ENCODE data around the gene DLGAP1. TPM values are rescaled to one million over a fixed set of nuclear protein-coding genes. Genes with fewer than 3 reads are reported as not detected.

DLGAP1 gene
- total and polyA plus RNA-seq, 3 experiments from 2014 or later = 0.07 to 0.46 TPM; not detected in 1

DNA sequence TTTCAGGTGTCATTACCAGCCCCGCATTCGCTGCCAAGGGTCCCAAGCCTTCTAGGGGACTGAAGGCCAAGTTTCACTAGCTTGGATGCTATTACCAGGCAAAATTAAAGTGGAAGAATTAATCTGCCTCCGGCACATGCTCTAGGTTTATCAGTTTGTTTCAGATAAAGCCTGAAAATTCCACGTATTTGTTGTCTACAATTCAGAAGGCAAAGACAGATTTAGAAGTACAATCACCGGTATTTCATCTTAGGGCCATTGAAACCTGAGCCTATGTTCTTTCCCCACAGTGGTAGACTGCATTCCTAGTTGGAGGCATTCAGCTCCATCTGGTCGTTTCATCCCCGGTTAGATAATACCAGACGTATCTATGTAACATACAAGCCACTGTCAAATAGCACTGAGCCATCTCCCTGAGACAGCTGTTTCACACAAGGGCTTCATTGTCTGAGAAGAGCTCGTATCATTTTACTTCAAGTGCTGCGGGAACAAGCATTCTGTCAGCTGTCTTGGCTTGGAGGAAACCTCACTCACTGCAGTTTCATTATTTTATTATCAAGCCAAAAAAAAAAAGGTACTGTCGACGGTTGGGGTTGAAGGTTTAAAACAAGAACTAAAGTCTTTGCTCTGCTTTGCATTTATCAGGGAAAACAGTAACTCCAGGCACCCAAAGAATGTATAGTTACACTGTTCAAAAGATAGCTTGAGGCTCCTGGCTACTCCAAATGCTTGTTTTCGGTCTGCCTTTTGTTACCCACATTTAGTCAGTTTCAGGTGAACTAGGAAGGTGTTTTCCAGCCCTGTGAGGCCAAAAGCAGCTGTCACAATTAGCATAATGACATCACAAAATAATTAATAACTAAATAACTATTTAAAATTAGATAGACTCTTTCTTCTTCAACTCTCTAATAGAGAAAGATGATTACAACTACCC, 928.4 kb downstream of the DLGAP1 start:
- Histone ChIP-seq H3K4me1 (ENCODE audit: insufficient read depth, low read length) (peaks cover 13% of the 10 kb centered on the region), H3K36me3 (ENCODE audit: insufficient read depth, low read length) (no peaks in the 10 kb centered on the region), H3K27ac (ENCODE audit: low read depth, low read length) (no peak overlapping the region), H3K9me3 (ENCODE audit: low read length) (no peaks in the 10 kb centered on the region), H3K4me3 (ENCODE audit: low read length) (peak overlapping the region; percentile 26), H3K27me3 (ENCODE audit: insufficient read depth, low read length, poor library complexity, severe bottlenecking) (no peaks in the 10 kb centered on the region)
- Mint-ChIP-seq H3K4me3 (peak overlapping the region; percentile 31 to 90 (median 77)), H3K27ac (peak overlapping the region in 7 of 8 donors; percentile 26 to 93 (median 73)), H3K36me3 (peaks cover 0 to 6% (median 0%) of the 10 kb centered on the region in 3 donors), H3K27me3 (no peaks in the 10 kb centered on the region), H3K9me3 (peaks cover 0 to 9% (median 8%) of the 10 kb centered on the region in 5 donors), H3K4me1 (peaks cover 16 to 19% (median 19%) of the 10 kb centered on the region in 3 donors)
- POLR2A ChIA-PET = interaction anchor here (0.5 to 1.7 kb wide), 4 partner anchors 68 to 752 kb away, joined by 4 to 5 read pairs (median 5); partner anchors contain the start of gene TGIF1
- CTCF ChIA-PET = interaction anchor here (1.2 to 1.5 kb wide), 3 partner anchors 9 to 72 kb away, joined by 4 to 6 read pairs (median 4); no protein-coding TSS in a partner anchor
- no peak for DNase-seq

DNA sequence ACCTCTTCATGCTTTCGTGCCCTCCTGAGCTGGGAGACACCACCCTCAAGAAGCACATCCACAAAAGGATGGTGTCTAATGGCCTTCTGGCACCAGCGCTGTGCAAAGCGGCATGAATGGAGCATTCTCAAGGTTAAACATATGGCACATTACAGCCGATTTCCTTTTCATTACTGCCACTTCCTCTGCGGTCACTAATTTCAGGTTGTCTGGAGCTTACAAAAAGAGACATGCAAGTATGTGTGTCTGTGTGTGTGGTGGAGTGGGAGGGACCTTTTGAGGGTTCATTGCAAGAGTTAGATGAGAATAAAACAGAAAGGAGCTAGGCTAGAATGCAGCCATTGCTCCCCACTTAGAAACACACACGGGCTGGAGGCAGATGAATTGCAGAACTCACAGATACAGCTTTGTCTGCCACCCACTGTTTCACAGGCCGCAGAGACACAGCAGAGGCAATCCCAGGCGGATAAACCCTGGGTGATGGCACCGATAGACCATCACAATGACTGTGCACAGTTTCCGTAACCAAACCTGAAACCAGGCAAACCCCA, 929.2 kb downstream of the DLGAP1 start:
- peaks cover 13% of the 10 kb centered on the region for H3K4me1 ChIP-seq (ENCODE audit: insufficient read depth, low read length)
- no peaks in the 10 kb centered on the region for H3K36me3 ChIP-seq (ENCODE audit: insufficient read depth, low read length)
- H3K4me3 ChIP-seq (ENCODE audit: low read length) = peak overlapping the region; percentile 26
- H3K27me3 Mint-ChIP-seq = no peaks in the 10 kb centered on the region
- DNase-seq = peak; percentile 9 to 75 (median 26)
- ChIA-PET POLR2A (interaction anchor here (0.5 to 1.7 kb wide), 4 partner anchors 67 to 751 kb away, joined by 4 to 5 read pairs (median 5); partner anchors contain the start of gene TGIF1), CTCF (interaction anchor here (0.6 to 1.5 kb wide), 4 partner anchors 9 to 71 kb away, joined by 3 to 6 read pairs (median 4); no protein-coding TSS in a partner anchor)
- H3K9me3 ChIP-seq (ENCODE audit: low read length) = no peaks in the 10 kb centered on the region
- peaks cover 0 to 9% (median 8%) of the 10 kb centered on the region in 5 donors for H3K9me3 Mint-ChIP-seq
- peak overlapping the region in 7 of 8 donors; percentile 2 to 93 (median 71) for H3K27ac Mint-ChIP-seq
- no peaks in the 10 kb centered on the region for H3K27me3 ChIP-seq (ENCODE audit: insufficient read depth, low read length, poor library complexity, severe bottlenecking)
- H3K4me1 Mint-ChIP-seq = peaks cover 16 to 19% (median 19%) of the 10 kb centered on the region in 3 donors
- no peak overlapping the region for H3K27ac ChIP-seq (ENCODE audit: low read depth, low read length)
- H3K36me3 Mint-ChIP-seq = peaks cover 0 to 6% (median 0%) of the 10 kb centered on the region in 3 donors
- peak overlapping the region; percentile 28 to 90 (median 77) for H3K4me3 Mint-ChIP-seq

DNA sequence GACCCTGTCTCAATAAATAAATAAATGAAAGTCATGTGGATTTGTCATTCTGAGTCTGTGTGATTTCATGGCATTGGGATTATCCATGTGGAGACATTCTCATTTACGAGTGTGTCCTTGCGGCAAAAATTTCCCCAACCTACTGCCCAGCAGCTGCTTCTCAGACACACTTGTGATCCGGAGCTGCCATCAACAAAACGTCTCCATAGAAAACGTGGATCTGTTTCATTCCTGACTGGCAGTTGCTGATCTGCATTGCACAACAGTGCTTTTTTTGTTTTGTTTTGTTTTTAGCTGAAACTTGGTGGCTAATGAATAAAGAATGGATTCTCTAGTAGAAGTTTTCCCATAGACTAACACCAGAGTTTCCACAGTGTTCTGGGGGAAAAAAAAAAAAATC, 930.4 kb downstream of the DLGAP1 start:
- Mint-ChIP-seq H3K9me3 (peaks cover 0 to 9% (median 8%) of the 10 kb centered on the region in 5 donors), H3K4me3 (no peak overlapping the region), H3K27ac (peak overlapping the region in 1 of 8 donors; percentile 60), H3K36me3 (peaks cover 0 to 6% (median 0%) of the 10 kb centered on the region in 3 donors), H3K4me1 (peaks cover 16 to 19% (median 19%) of the 10 kb centered on the region in 3 donors), H3K27me3 (no peaks in the 10 kb centered on the region)
- no peaks in the 10 kb centered on the region for H3K36me3 ChIP-seq (ENCODE audit: insufficient read depth, low read length)
- H3K27ac ChIP-seq (ENCODE audit: low read depth, low read length) = no peak overlapping the region
- no peak for DNase-seq
- H3K27me3 ChIP-seq (ENCODE audit: insufficient read depth, low read length, poor library complexity, severe bottlenecking) = no peaks in the 10 kb centered on the region
- peaks cover 13% of the 10 kb centered on the region for H3K4me1 ChIP-seq (ENCODE audit: insufficient read depth, low read length)
- H3K4me3 ChIP-seq (ENCODE audit: low read length) = no peak overlapping the region
- H3K9me3 ChIP-seq (ENCODE audit: low read length) = no peaks in the 10 kb centered on the region
- CTCF ChIA-PET = interaction anchor here (0.9 to 1.6 kb wide), 3 partner anchors 42 to 64 kb away, joined by 3 to 4 read pairs (median 3); no protein-coding TSS in a partner anchor
- POLR2A ChIA-PET = no interaction called here

DNA sequence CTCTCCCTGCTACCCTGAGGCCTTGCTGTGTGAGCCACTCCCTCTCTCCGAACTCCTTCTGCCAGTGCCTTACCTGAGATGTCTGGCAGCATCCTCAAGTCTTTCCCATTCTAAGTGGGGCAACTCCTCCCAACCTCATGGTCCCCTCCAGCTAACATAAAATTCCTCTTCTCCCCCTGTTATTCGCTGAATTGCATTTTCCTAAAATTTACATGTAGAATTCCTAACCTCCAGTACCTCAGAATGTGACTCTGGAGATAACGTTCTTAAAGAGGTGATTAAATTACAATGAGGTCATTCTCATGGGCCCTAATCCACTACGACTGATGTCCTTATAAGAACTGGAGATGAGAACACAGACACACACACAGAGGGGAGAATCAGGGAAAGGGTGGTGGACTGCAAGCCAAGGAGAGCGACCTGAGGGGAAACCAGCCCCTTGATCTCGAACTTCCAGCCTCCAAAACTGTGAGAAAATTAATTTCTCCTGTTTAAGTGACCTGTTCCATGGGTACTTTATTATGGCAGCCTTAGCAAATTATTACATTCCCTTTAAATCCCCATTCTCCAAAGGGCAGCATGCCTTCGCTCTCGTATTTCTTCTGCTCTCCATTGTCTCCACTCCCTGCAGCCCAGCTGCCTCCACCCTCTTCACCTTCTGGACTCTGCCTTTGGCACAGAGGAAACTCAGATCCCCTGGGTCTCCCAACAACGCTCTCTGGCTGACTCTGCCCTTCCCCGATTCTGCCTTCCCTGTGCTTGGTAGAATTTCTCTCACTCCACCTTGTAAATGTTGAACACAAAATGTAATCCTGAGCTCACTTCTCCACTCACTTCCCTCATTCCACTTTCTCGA, 934.6 kb downstream of the DLGAP1 start:
- no peak overlapping the region for H3K4me3 ChIP-seq (ENCODE audit: low read length)
- Mint-ChIP-seq H3K4me3 (no peak overlapping the region), H3K9me3 (peaks cover 0 to 9% (median 7%) of the 10 kb centered on the region in 5 donors), H3K4me1 (peaks cover 0 to under 1% (median 0%) of the 10 kb centered on the region in 3 donors), H3K27me3 (no peaks in the 10 kb centered on the region), H3K36me3 (peaks cover 0 to 3% (median 0%) of the 10 kb centered on the region in 3 donors), H3K27ac (peak overlapping the region in 1 of 8 donors; percentile 86)
- no peak for DNase-seq
- POLR2A ChIA-PET = no interaction called here
- H3K27me3 ChIP-seq (ENCODE audit: insufficient read depth, low read length, poor library complexity, severe bottlenecking) = no peaks in the 10 kb centered on the region
- H3K27ac ChIP-seq (ENCODE audit: low read depth, low read length) = no peak overlapping the region
- no peaks in the 10 kb centered on the region for H3K4me1 ChIP-seq (ENCODE audit: insufficient read depth, low read length)
- CTCF ChIA-PET = interaction anchor here (1.0 kb wide), 1 partner anchor 65 kb away, joined by 3 read pairs; no protein-coding TSS in a partner anchor
- H3K9me3 ChIP-seq (ENCODE audit: low read length) = no peaks in the 10 kb centered on the region
- H3K36me3 ChIP-seq (ENCODE audit: insufficient read depth, low read length) = no peaks in the 10 kb centered on the region

DNA sequence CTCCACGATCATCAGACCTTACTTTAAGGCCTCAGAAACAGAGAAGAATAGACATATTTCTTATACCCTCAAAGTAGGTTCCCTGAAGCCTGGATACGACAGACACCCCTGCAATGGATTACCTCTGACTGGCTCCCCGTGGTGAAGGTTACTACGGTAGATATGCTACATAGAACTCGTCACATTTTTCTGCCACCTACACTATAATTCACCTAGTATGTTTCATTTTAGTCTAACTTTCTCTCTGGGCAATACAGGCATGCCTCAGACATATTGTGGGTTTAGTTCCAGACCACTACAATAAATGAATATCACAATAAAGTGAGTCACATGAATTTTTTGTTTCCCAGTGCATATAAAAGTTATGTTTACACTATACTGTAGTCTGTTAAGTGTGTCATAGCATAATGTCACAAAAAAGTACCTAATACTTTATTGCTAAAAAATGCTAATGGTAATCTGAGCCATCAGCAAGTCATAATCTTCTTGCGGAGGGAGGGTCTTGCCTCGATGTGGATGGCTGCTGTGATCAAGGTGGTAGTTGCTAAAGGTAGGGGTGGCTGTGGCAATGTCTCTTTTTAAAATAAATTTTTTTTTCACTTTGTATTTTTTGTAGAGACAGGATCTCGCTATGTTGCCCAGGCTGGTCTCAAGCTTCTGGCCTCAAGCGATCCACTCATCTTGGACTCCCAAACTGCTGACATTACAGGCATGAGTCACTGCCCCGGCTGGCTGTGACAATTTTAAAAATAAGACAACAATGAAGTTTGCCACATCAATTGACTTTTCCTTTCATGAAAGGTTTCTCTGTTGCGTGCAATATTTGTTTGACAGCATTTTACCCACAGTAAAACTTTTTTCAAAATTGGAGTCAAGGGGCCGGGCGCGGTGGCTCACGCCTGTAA, 940.5 kb downstream of the DLGAP1 start:
- H3K4me3 Mint-ChIP-seq = no peak overlapping the region

DNA sequence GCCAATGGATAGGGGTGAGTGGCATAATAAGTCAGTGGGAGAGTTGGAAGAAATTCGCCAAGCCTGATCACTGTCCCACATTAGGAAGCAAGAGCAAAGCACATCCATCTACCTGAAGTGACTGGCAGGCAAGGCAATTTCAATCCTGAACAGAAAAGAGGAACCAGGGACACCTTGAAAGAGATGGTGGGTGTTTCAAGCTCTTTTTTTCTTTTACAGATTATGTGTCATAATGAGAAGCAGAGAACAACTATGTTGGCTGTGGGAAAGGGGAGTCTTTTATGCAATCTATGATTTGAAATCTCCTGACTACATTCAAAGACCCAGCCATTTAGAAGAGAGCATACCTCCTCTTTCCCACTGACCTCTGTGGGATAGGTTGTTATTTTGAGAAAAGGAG, 941.6 kb downstream of the DLGAP1 start:
- Histone ChIP-seq H3K4me1 (ENCODE audit: insufficient read depth, low read length) (peaks cover 13% of the 10 kb centered on the region), H3K4me3 (ENCODE audit: low read length) (no peak overlapping the region), H3K9me3 (ENCODE audit: low read length) (no peaks in the 10 kb centered on the region), H3K27me3 (ENCODE audit: insufficient read depth, low read length, poor library complexity, severe bottlenecking) (no peaks in the 10 kb centered on the region), H3K36me3 (ENCODE audit: insufficient read depth, low read length) (no peaks in the 10 kb centered on the region), H3K27ac (ENCODE audit: low read depth, low read length) (no peak overlapping the region)
- peaks cover 18 to 20% (median 18%) of the 10 kb centered on the region in 3 donors for H3K4me1 Mint-ChIP-seq
- H3K27ac Mint-ChIP-seq = no peak overlapping the region
- H3K27me3 Mint-ChIP-seq = no peaks in the 10 kb centered on the region
- no peak overlapping the region for H3K4me3 Mint-ChIP-seq
- H3K36me3 Mint-ChIP-seq = no peaks in the 10 kb centered on the region
- ChIA-PET POLR2A (no interaction called here), CTCF (no interaction called here)
- DNase-seq = no peak
- no peaks in the 10 kb centered on the region for H3K9me3 Mint-ChIP-seq

More for the DNA sequence above, 940.5 kb downstream of the DLGAP1 start:
- no peaks in the 10 kb centered on the region for H3K27me3 ChIP-seq (ENCODE audit: insufficient read depth, low read length, poor library complexity, severe bottlenecking)
- peaks cover 18 to 20% (median 18%) of the 10 kb centered on the region in 3 donors for H3K4me1 Mint-ChIP-seq
- H3K36me3 ChIP-seq (ENCODE audit: insufficient read depth, low read length) = no peaks in the 10 kb centered on the region
- H3K4me1 ChIP-seq (ENCODE audit: insufficient read depth, low read length) = peaks cover 13% of the 10 kb centered on the region
- H3K27ac ChIP-seq (ENCODE audit: low read depth, low read length) = no peak overlapping the region
- no peak overlapping the region for H3K4me3 ChIP-seq (ENCODE audit: low read length)
- H3K36me3 Mint-ChIP-seq = no peaks in the 10 kb centered on the region
- H3K9me3 Mint-ChIP-seq = no peaks in the 10 kb centered on the region
- DNase-seq = no peak
- H3K9me3 ChIP-seq (ENCODE audit: low read length) = no peaks in the 10 kb centered on the region
- no peak overlapping the region for H3K27ac Mint-ChIP-seq
- CTCF ChIA-PET = no interaction called here
- POLR2A ChIA-PET = interaction anchor here (0.6 kb wide), 1 partner anchor 92 kb away, joined by 5 read pairs; no protein-coding TSS in a partner anchor
- H3K27me3 Mint-ChIP-seq = no peaks in the 10 kb centered on the region

Data from CD8-positive, alpha-beta memory T cell (primary cell).